Activated naive CD8-positive, alpha-beta T cell treated with anti-CD3 and anti-CD28 coated beads, Interleukin-2, amount 50 U/mL, for 16 hours (primary cell): ENCODE results near the gene EFL1.
"Not testable (repeated sequence)": the region's sequence is repeated elsewhere in the genome, so short reads cannot be mapped to it uniquely, and the experiment has no call there.

Experiments used
- DNase-seq: peaks from one replicate; pipeline ENCODE4 v3.0.0-alpha.2; 2020; ENCODE audit warnings: low read depth, low spot score

The EFL1 gene

DNA sequence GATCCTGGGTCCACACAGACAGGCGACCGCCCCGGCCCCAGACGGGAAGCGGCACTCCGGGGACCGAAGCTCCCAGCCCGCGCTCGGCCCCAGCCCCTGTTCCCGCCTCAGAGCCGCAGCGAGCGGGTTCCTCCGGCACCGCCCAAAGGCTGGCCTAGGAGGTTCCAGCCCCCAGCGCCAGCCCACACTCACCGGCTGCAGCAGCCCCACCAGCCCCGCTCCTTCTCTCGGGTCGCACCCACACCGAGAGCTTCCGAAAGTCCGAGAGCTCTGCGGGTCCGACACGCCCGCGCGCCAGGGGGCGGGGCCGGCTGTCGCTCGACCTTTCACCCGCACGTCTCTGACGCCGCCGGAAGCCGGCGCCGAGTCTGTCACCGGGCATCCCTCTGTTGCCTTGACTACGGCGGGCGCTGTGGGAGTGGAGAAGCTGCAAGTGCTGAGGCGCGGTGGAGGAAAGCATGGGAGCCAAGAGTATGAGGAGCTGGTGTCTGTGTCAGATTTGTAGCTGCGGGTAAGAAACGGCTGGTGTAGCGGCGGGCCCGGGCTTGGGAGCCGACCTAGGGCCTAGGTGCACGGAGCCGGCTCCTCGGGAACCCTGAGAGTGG is at the start of gene EFL1, which contains the start of gene SAXO2:
EFL1 (minus strand) TSS at position 313 of the 605 bp plus-strand sequence. CDS start 956 bp downstream, outside the sequence.
SAXO2 (plus strand) TSS at position 397 of the 605 bp plus-strand sequence; CDS start at position 459, 62 bp downstream.
- DNase-seq, result peak; percentile 81

- DNase-seq, result not testable (repeated sequence)
These were observed 48.8 kb upstream of the EFL1 start for GRCh38 chr15:82311321-82311720.

- no peak for DNase-seq
These were observed 47.3 kb upstream of the EFL1 start for GRCh38 chr15:82309802-82310201.

DNA sequence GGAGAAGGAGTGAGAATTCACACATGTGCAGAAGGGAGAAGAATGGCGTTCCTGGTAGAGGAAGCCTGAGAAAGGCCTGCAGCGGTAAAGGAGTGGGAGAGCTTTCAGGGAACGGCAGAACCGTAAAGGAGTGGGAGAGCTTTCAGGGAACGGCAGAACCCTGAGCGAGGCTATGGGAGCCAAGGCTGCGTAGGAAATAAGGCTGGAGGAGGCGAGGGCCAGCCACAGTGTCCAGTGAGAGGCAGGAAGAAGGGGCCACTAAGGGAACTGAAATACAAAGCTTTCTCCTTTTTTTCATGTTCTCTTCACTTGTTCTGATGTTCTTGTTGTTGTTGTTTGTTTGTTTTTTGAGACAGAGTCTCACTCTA is 45.2 kb upstream of the EFL1 start:
- DNase-seq, result no peak

GRCh38 chr15:82306791-82307713 is 44.5 kb upstream of the EFL1 start:
- DNase-seq, result no peak

GRCh38 chr15:82305621-82306048 is 43.1 kb upstream of the EFL1 start:
- DNase-seq, result no peak

DNA sequence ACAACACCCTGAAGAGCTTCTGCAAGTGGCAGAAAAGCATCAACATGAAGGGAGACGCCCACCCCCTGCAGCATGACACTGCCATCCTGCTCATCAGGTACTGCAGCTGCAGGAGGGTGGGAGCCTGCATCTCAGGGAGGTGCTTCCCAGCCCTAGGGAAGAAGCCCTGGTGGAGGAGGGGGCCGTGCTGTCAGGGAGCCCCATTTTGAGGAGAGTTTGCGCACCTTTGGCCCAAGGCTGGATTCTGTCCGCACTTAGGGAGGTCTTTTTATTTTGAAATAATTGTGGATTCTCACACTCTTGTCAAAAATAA is 42.2 kb upstream of the EFL1 start:
- DNase-seq, result no peak

DNA sequence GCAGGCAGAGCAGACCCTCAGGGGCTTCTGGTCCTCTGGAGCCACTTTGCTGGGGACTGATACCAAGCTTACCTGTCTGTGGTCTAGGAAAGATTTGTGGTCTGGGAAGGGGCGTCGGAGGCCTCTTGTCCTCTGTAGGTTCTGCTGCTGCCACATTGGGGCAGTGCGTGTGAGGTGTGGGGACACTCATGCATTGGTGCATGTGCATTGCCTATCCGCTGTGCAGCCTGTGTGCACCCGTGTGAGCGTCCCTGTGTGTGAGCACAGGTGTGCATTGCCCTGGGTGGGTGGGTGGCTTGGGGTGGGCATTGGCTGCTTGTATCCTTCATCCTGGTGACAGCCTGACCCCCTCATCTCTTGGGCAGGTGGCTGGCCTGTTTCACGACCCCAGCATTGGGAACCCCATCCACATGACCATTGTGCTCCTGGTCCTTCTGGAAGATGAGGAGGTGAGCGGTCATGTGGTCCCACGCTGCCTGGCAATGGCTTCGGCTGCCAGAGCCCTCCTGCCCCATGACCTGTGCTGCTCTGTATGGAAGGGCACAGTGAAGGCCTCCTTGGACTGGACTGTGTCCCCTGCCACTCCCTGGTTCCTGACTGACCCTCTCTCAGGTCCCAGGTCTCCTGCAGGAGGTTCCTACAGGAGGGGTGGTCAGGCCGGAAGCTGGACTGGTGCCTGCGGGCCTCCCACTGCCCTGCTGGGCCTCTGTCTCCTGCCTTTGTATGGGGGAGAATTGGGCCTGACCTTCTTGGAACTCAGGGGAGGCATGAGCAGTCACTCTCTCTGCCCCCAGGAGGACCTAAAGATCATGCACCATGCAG is 41.6 kb upstream of the EFL1 start:
- no peak for DNase-seq

DNA sequence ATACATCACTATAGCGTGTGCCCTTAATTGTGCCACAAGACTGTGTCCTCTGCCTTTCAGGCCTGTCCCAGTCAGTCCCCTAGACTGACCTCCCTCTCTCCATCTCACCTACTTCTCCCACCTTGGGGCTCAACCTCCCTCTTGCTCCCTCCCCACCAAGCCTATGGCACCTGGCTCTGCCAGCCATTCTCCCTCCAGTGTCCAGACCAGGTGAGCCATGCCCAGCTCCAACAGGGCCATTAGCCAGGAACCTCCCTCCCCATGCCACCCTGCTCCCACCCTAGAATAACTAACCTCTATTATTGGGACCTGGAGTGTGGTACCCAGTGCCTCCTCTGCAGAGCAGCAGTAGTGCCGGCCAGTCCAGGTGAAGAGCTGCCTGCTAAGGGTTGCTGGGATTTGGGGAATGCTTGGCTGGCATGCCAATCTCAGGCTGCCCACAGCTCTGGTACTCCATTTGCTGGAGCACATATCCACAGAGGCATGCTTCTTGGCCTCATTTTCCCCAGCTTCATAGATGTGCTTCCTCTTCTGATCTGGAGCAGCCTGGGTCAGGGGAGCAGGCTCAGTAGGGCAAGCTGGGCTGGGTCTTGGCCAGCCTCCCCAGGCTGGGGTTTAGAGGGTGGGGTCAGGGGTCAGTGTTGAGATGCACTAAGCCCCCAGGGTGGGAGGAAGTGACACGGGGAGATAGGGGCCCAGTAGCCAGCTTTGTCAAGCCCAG is 38.9 kb upstream of the EFL1 start:
- DNase-seq, result no peak

GRCh38 chr15:82300883-82301282 is 38.3 kb upstream of the EFL1 start:
- no peak for DNase-seq

DNA sequence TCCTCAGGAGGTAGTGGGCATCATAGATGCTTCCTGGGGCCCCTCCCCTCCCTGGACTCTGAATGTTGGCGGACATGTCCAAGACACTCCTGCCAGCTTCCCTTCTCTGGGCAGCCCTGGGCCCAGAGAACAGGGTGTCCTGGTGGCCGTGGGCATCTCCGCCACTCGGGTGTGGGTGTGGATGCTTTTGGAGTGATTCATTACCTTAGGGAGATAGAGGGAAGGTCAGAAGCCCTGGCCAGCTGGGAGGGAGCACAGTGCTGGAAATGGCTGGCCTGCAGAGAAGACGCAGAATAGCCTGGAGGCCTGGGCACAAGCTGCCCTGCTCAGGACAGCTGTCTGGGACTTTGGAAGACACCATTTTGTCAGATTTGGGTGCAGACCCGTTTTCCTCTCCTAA is 37.8 kb upstream of the EFL1 start:
- DNase-seq, result not testable (repeated sequence)

GRCh38 chr15:82299511-82299914 is 37.0 kb upstream of the EFL1 start:
- DNase-seq, result not testable (repeated sequence)

- DNase-seq, result peak; percentile 14
These were observed 36.0 kb upstream of the EFL1 start for GRCh38 chr15:82298520-82298919.

GRCh38 chr15:82298032-82298431 is 35.5 kb upstream of the EFL1 start:
- DNase-seq, result no peak

- DNase-seq, result no peak
These were observed 35.0 kb upstream of the EFL1 start for GRCh38 chr15:82297546-82297945.

DNA sequence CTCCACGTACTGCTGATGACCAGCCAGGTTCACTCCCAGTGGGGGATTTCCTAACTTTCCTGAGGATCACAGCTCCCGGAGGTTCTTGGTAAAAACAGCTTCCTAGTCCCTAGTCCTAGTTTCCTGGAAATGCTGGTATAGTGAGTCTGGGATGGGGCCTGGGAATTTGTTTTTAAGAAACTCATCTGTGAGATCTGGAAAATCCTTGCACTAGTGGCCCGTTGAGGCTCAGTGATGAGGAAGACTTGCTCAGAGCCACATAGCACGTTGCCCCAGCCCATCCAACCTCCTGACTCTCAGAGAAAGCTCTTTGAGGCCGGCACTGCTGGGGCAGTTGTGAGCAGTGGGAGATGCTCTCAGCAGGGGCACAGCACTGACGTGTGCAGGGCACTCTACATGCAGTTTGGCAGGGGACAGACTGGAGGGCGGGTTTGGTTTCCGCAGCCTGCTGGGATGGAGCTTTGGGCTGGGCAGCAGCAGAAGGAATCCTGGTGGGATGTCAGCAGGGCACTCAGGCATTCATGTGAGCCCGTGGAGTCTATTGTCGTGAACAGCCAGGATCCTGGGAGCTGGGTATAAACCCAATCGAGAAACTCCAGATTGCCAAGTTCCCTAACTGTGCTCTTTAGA is 31.6 kb upstream of the EFL1 start:
- no peak for DNase-seq

GRCh38 chr15:82292271-82292670 is 29.7 kb upstream of the EFL1 start:
- no peak for DNase-seq

DNA sequence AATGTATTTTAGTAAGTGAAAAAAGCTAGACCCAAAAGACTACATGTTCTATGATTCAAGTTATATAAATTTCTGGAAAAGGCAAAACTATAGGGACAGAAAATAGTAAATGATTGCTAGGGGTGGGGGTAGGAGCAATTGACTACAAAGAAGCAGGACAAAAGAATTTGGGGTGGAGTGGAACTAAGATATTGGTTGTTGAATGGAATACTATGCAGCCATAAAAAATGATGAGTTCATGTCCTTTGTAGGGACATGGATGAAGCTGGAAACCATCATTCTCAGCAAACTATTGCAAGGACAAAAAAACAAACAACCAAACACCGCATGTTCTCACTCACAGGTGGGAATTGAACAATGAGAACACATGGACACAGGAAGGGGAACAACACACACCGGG is 25.7 kb upstream of the EFL1 start:
- DNase-seq, result not testable (repeated sequence)

GRCh38 chr15:82286475-82286874 is 23.9 kb upstream of the EFL1 start:
- DNase-seq, result not testable (repeated sequence)

DNA sequence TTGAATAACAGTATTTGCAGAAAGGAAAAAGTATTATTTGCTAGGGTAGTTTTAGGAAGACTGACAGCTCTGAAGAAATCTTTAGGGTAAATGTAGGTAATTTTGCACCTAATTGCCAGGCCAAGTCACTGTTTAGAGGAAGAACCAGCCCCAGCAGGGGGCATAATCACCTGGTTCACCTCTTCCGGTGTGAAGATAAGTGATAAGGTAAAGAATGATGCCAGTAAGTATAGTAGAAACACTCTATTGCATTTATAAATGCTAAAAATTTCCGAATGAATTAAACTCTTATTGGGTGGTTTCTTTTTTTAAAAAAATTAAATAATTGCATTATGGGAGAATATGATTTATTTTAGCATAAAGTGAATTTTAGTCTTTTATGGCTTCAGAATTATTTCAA is 21.8 kb upstream of the EFL1 start:
- DNase-seq, result not testable (repeated sequence)

GRCh38 chr15:82282386-82282785 is 19.9 kb upstream of the EFL1 start:
- not testable (repeated sequence) for DNase-seq
